Testis (tissue), 2 donors: ENCODE results near the gene MISP3.

ENCODE experiments used
- CTCF ChIP-seq, 3 experiments: fragments of 450-650 bp in 2 of 3; fragments of 200-600 bp in 1 of 3; sonication (generic) in 1 of 3; IDR thresholded peaks; one replicate each; pipeline ENCODE4 v1.5.1; 2016 to 2019; ENCODE audit warnings: antibody characterized with exemption in 3 of 3, mild to moderate bottlenecking in 2 of 3, moderate library complexity in 1 of 3
- POLR2A ChIP-seq: fragments of 450-650 bp; IDR thresholded peaks from one replicate; pipeline ENCODE4 v1.6.1; 2017; ENCODE audit warnings: antibody characterized with exemption, mild to moderate bottlenecking, moderate library complexity

GRCh38 chr19:14078411-14078810, 5.8 kb downstream of the MISP3 start:
- no peak for TF ChIP-seq POLR2A
- TF ChIP-seq CTCF (IDR thresholded peaks at IDR 0.05): no peak
